ENCODE measurements around the gene LRRC53.

The LRRC53 gene, protein sequence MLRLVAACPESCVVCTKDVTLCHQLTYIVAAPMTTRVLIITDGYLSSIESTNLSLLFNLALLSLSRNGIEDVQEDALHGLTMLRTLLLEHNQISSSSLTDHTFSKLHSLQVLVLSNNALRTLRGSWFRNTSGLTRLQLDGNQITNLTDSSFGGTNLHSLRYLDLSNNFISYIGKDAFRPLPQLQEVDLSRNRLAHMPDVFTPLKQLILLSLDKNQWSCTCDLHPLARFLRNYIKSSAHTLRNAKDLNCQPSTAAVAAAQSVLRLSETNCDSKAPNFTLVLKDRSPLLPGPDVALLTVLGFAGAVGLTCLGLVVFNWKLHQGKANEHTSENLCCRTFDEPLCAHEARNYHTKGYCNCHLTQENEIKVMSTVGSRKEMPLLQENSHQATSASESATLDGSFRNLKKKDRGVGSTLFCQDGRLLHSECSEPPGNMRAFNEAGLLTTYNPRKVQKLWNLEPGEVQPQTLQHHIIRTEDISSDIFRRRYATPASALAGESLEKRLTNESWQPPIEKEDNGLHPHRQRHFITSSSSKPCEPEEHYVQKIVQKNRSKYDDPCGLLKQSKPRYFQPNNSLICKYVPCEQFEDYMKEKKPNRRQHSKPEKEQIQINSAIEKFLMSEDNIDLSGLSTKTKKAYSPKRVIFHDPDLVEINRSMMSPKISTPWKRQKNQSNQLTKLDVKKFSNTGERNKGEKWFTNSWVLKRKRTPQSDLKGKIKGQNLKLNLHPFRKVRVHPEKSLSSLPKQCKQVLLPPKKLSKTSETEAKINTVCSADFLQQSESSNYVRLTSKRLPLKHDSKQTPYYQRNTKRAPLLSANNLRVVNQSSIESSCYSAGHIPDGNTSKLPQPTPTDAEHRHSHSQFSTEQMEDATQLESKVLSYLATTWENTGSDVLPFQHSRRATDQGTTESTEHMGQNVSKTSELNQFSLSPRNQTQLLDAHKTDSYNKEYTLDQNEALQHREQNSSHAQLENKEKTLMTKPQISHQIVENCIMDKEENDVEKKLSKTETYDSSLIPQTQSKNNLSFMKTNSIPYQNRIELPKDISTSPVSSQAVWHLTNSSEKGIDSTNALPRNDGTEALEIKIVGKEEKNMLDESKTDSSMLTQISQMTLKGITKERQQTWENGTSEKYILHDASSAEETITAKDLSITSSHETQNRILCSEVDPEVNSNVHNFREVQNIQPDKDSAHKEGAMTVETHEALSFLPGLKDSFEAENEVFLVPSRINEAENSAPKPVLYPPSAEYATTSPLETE

DNA sequence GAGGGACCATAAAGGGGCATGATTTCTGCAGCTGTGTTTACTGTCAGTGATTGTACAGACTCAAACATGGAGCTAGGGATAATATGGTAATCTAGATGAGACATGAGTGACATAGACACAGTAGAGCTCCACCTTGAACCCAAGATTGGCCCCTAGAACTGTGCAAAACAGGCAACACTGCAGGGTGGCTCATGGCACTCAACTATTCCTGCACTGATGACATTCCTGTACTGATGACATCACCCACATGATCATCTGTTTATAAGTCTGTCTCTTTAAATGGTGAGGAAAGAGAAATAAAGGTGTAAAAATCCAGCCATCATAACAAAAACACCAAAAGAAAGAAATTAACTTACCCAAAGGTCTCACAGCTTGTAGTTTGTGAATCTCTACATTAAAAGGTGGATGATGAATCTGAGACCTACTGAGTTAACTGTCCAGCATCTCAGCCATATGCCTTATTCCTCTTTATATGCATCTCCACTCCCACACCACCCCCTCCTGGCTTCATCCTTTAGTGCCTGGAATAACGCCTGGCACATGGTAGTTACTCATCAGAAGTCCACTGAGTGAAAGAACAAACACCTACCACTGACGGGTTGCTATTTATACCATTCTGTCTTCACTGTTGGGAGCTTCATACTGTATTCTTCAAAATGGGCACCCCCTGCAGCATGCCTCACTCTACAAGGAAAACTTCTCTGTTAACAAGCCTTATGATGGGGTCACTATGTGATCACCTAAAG, at the start of gene LRRC53:
Gene LRRC53, minus strand, starts transcription at position 442 of the 746 bp plus-strand sequence. CDS start 29,262 bp downstream, outside the sequence.
- no peak for FAIRE-seq
- no peak for DNase-seq (ENCODE audit: insufficient read length, low spot score)

DNA sequence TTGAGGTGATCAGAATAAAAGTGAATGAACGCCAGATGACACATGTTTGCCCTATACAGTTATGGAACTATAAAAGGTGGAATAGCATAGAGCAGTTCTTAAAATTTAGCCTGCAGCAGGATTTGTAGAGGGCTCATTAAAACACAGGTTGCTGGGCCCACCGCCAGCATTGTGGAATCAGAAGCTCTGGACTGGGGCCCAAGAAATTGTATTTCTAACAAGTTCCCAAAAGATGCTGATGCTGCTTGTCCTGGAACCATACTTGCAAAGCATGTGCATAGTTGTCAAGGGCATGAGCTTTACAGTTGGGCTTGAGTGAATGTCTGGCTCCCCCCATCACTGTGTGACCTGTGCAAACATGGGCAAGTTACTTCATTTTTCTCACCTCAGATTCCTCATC, 37.5 kb upstream of the LRRC53 start:
- FAIRE-seq = no peak

DNA sequence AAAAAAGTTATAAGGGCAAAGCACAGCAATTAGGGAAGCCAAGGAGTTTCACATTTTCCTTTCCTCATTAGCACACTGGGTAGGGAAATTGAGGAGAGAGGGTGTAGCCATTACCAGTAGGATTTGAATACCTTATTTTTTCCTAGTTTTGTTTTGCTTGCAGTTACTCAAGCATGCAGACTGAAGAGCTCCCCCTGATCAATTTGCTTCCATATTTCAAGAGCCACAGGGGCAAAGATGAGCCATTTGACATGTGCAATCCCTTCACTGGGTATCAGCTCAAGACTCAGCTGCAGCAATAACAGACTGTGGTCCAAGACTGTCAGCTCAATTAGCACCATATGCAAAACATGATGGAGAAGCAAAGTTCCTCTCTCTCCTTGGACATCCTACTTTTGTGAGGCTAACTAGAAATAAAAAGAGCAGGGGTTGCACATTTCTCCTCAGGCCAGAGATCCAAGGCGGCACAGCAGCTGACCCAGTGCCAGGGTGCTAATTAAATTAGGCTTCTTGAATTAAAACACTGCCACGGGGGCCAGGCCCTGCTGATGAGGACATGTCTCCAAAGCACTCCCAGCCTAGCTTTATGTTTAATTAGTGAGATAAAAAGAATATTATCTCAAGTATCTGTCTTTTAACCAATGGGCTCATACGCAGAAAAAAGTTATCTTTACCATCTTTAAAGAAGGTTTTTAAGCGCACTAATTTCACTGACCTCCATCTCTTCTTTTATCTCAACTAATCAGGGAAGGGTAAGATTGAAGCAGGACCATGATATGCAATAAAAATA, 36.7 kb upstream of the LRRC53 start:
- no peak for DNase-seq (ENCODE audit: insufficient read length, low spot score)
- no peak for FAIRE-seq

More for the DNA sequence above, 37.5 kb upstream of the LRRC53 start:
- no peak for DNase-seq (ENCODE audit: insufficient read length, low spot score)

DNA sequence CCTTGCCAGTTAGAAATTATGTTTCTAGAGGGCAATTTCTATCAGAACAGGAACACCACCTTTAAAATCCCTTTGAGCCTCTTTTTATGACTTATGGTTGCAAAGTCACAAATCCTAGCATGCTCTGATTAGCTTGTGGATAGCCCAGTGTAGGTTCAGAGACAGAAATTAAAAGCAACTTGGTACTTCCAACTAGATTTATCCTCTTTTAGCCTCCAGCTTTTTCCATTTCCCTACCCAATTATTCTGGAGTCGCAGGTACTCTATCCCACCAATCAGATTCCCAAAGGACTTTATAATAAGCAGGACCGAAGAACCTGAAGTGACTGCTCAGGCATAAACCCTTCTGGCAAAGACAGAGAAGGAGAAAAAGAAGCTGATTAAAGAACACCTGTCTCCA, 33.4 kb upstream of the LRRC53 start:
- DNase-seq (ENCODE audit: insufficient read length, low spot score) (no peak), FAIRE-seq (no peak)

DNA sequence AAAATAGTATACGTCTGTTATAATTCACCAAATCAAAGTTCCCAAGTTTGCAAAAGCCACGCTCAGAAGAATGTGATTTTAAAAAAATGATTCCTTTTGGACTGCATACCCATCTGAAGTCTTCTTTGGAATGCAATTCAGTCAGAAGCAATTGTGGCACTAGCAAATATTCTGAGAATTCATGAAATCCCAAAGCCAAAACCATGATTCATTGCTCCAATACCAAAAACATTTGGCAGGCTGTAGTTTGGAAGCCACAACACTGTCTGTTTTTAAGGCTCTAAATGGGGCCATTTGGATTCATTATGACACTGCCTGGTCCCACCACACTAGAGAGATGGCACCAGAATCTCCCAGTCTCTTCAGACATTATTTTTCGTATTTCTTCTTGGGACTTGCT, 21.8 kb upstream of the LRRC53 start:
- DNase-seq (ENCODE audit: insufficient read length, low spot score) = no peak
- FAIRE-seq = no peak

DNA sequence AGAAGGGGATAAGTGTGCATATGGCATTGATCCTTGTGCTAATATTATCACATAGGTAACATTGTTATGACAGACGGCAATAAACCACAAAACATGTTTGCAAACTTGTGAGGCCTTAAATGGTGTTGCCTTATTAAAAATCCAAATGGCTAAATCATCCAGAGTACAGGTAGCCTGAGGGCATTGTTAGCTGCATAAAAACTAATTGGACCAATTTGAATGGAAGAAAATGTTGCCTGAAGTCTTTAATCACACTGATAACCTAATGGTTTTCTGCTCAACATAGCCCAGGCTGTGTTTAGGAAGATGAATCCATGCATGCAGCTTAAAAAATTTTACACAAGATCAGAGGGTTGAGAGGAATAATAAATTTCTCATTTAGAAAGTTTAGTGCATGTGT, 19.4 kb upstream of the LRRC53 start:
- DNase-seq (ENCODE audit: insufficient read length, low spot score) (no peak), FAIRE-seq (no peak)

DNA sequence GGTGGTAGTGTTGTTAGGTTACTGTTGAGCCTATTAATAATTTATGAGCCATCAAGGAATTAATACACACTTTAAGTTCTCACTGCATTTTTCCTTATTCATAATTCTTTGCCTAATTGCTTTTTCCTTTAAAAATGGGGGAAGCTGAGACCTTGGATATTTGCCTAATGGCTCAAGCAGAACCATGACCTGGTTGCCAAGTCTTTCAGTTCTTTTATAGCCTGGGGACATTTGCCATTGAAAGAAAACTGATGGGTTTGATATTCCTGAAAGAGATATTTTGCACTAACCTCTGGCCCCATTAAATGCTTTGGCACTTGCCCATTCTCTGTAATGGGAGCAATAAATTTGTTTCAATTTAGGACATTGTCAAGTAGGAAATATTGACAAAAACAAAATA, 18.5 kb upstream of the LRRC53 start:
- DNase-seq (ENCODE audit: insufficient read length, low spot score) (no peak), FAIRE-seq (no peak)

DNA sequence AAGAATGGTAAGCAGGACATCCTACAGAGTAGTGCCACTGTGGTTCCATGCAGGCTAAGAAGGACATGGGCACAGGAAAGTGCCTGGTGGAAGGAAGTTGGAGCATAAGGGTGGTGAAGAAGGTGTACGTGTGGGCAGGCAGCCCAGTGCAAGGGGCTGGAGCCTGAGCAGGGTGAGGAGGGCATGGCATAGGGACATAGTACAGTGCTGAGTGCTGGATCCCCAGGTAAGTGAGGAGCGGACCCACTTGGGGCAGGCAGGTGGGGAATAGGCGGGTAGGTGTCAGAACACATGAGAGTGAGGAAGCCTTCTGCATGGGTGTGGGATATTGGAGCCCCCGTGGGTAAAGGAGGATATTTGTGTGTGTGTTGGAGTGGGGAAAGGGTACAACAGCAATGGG, 15.7 kb upstream of the LRRC53 start:
- DNase-seq (ENCODE audit: insufficient read length, low spot score) = no peak
- FAIRE-seq = no peak

DNA sequence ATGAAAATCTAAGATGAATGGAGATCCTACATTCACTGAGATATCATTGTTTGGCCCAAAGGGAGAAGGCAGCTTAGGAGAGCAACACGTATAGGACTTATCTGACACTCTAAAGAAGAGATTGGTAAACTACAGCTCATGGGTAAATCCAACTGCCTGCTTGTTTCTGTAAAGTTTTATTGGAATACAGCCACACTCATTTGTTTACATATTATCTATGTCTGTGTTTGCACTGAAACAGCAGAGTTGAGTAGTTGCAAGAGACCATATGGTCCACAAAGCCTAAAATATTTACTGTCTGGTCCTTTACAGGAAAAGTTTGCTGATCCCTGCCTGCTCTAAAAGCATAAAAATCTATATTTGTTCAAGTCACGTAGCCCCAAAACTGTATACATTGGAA, 14.3 kb upstream of the LRRC53 start:
- DNase-seq (ENCODE audit: insufficient read length, low spot score) (no peak), FAIRE-seq (no peak)

DNA sequence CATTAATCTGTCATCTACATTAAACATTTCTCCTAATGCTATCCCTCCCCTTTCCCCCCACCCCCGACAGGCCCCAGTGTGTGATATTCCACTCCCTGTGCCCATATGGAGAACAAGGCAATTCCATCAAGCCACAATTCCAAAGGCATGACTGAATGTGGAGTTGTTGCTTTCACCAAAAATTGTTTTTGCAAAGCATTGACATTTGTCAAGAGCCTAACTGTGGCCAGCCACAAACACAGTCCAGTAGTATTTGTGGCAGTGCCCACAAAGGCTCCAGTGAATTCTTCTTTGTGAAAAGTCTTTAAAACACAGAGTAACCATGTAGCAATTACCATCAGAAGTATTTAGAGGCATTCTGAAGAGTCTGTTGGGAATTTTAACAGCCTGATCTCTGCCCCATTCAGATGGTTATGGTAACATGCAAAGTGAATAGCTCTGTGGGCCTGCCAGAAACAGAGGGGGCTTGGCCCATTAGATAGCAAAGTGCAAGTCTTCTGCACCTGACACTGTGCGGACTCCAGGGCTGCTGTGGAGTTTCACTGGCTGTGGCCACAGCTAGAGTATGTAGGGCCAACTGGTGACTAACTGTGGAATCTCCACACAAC, 11.6 kb upstream of the LRRC53 start:
- no peak for FAIRE-seq

DNA sequence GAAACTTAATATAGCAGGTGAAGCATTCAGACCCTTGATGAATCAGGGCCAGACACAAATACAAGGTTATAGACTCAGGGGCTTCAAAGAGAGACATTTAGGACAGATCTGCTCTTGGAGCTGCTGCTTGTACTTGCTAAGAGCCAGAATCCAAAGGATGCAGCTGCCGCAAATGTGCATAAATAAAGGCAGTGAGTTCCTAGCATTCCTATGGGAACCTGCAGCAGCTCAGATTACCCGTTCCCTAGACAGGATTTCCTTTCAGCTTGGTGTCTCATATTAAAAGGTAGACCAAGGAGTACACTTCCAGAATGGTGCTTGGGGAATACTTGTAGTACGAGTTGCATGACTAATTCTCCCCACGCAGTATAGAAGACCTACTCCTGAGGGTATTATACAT, 9.7 kb upstream of the LRRC53 start:
- no peak for FAIRE-seq

More for the DNA sequence above, 11.6 kb upstream of the LRRC53 start:
- DNase-seq (ENCODE audit: insufficient read length, low spot score) = no peak

DNA sequence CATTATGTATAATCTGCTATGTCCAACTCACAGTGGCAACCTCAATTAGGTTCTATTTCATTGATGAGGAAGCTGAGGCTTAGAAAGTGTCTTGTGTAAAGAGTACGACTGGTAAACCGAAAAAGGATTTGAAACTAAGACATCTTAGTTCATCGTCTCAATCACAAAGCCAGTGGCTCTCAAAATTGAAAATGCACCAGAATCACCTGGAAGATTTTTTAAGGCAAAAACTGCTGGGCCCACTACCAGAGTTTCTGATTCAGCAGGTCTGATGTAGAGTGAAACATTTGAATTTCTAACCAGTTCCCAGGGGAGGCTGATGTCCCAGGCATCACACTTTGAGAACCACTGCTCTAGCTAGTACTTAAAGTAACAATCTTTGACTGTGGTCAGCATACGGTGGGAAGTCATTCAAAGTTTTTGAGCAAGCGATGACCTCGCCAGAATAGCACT, 5.2 kb upstream of the LRRC53 start:
- no peak for DNase-seq (ENCODE audit: insufficient read length, low spot score)
- FAIRE-seq = no peak

More for the DNA sequence above, 9.7 kb upstream of the LRRC53 start:
- DNase-seq (ENCODE audit: insufficient read length, low spot score) = no peak

DNA sequence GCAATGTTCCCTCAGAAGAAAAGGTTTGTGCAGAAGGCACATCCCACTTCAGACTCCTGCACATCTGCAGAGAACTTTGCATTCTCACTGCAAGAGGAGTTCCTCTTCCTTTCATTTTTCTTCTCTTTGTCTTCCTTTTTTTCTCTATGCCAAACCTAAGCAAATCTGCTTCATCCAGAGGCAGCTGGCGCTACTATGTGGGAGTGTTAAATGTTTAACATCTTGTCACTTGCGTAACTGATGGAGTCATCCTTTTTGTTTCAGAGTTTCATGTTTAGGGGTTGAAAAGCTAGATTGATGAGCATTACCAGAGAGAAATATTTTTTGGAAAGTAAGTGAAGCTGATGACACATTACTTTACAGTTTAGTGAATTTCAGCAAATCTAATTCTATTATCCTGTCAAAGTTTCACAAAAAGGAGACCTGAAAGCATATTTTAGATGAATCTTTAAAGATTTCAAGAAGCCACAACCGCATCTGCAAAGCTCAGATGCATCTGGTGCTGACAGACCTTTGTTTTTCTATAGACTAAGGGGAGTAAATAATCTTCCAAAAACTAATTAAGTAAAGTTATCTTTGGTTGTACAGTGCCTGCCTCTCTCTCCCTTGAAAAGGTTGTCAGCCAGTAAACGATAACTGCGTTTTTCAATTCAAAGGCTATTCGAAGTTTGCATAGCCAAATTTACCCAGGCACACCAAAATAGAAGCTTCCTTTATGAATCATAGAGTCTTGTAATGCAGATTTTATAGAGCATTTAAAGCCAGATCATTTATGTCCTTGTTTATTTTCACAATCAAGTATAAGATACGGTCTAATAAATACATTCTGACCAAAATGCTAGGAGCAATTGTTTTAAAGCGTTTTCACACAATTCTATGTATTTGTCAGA, 1.2 kb upstream of the LRRC53 start:
- DNase-seq (ENCODE audit: insufficient read length, low spot score) (no peak), FAIRE-seq (no peak)

DNA sequence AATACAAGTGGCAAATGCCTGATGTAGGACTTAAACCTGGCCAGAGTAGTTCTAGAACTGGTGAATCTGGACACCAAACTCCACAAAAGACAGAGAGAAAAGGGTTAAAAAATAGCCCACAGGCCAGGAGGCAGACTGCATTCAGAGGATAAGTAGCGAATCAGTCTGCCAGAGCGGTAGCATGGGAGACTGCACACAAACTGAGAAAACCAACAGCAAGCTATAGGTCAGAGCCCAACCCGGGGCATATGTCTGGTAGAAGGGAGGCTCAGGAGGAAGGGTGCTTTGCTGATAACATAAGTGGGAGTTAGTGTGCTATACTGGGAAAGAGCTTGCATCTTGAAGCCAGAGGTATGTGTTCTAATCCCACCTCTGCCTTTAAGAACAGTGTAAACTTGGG, 4.0 kb downstream of the LRRC53 start:
- FAIRE-seq (no peak), DNase-seq (ENCODE audit: insufficient read length, low spot score) (no peak)

DNA sequence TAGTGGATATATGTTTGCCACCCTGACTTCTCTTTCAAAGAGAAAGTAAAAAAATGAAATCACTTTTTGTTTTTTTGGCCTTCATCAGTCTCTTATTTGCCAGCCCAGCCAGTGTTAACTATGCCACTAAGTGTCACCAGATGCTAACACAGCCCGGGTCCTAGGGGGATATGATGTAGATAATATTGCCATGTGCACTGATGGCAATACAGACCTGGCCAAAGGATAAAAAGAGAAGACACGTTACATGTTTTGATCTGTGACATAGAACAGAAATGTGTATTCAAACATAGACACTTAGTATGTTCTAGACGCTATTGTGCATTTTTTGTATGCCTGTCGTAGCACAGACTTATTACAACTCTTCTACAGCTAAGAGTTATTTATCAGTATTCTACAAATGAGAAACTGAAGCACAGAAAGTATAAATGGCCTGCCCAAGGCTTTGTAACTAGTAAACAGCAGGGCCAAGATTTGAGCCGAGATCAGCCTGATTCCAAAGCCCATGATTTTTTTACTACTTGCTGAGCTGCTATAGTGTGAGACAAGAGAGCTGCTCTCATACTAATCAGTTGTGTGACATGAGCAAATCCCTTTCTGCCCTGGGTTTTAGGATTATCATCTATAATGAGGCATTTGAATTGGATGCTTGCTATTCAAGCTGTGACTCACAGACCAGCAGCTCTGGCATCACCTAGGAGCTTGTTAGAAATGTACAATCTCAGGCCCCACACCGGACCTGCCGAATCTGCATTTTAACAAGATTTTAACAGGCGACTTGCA, 6.3 kb downstream of the LRRC53 start:
- no peak for FAIRE-seq
- no peak for DNase-seq (ENCODE audit: insufficient read length, low spot score)

DNA sequence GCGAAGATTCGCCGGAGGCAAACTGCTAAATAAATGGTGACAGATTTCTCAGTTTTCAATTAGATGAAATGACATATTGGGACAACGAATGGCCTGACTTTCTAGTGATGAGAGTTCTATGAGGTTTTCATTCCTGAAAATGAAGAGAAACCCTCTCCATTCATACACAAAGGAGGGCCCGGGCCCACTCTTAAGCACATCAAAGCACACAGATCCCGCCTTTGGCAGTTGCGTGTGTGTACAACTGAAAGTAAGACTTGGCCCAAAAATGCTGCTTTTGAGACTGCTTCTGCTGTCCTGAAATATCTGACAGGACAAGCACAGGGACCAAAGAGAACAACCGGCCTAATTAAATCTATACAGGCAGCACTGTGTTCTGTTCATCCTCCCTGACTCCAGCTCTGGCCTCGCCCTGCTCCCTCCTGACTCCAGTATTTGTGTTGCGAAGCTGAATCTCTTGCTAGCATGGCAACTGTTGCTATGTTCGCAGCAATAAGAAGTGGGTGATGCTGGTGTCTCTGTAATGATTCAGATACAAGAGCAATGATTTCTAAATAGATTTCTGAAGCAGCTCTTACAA, 7.4 kb downstream of the LRRC53 start:
- no peak for DNase-seq (ENCODE audit: insufficient read length, low spot score)

More for the DNA sequence above, 7.4 kb downstream of the LRRC53 start:
- FAIRE-seq = no peak
